Breast epithelium (tissue), 4 donors: Measurements from ENCODE around the gene CCDC88C. TPM values are rescaled to one million over a fixed set of nuclear protein-coding genes. Genes with fewer than 3 reads are reported as not detected.

ENCODE experiments used
- DNase-seq, 2 donors: peaks; one replicate each; pipeline ENCODE4 v3.0.0-alpha.2; 2019; ENCODE audit warnings: low spot score in 2 of 2
- H3K27ac ChIP-seq, 2 donors: fragments of 200-600 bp; sonication (generic) in 1 of 2; one replicate each; pipeline ENCODE4 v1.5.1; 2016 to 2019; ENCODE audit warnings: mild to moderate bottlenecking in 1 of 2
- H3K27me3 ChIP-seq, 2 donors: fragments of 200-600 bp; sonication (generic) in 1 of 2; one replicate each; pipeline versions ENCODE4 v1.5.1 to v1.6.0; 2017 to 2019; ENCODE audit warnings: control low read depth in 1 of 2, mild to moderate bottlenecking in 1 of 2
- H3K36me3 ChIP-seq: fragments of 200-600 bp; one replicate; pipeline ENCODE4 v1.5.1; 2019
- H3K4me1 ChIP-seq, 2 donors: fragments of 200-600 bp; sonication (generic); one replicate each; pipeline ENCODE4 v1.5.1; 2016 to 2019; ENCODE audit warnings: control low read depth in 1 of 2
- H3K4me3 ChIP-seq, 3 donors: fragments of 200-600 bp; sonication (generic); 1 replicate in 2 of 3; 2 replicates in 1 of 3; pipeline ENCODE4 v1.5.1; 2016 to 2019; ENCODE audit warnings: mild to moderate bottlenecking in 3 of 3, moderate library complexity in 2 of 3
- H3K9me3 ChIP-seq, 2 donors: fragments of 200-600 bp; sonication (generic) in 1 of 2; one replicate each; pipeline ENCODE4 v1.5.1; 2016 to 2019; ENCODE audit warnings: control low read depth in 1 of 2
- CTCF ChIP-seq, 3 donors: fragments of 450-650 bp; IDR thresholded peaks; one replicate each; pipeline ENCODE4 v1.5.1; 2016 to 2017; ENCODE audit warnings: antibody characterized with exemption in 3 of 3, mild to moderate bottlenecking in 3 of 3, moderate library complexity in 3 of 3
- POLR2A ChIP-seq: fragments of 450-650 bp; IDR thresholded peaks from one replicate; pipeline ENCODE4 v1.6.1; 2016; ENCODE audit warnings: antibody characterized with exemption, mild to moderate bottlenecking, moderate library complexity
- POLR2AphosphoS5 ChIP-seq, 3 donors: sonication (generic); formaldehyde crosslinking; IDR thresholded peaks; one replicate each; pipeline ENCODE4 v1.6.1; 2017; ENCODE audit warnings: antibody characterized with exemption in 3 of 3
- intact Hi-C: fragments of 100-400 bp; cut with DNase I; formaldehyde crosslinking; loops from one replicate; pipeline ENCODE4 v1.15.1; 2023; ENCODE audit warnings: low total_unique reads
- total RNA-seq, 3 donors: library from RNA; depleted of rRNA; stranded (reverse); fragments of >200 nt; gene quantifications; one replicate each; pipeline ENCODE4 v1.1.0, GENCODE V29; 2016

CCDC88C gene
- total RNA-seq, 3 donors from 2014 or later, result 5.8 to 25.9 (median 19.3) TPM

GRCh38 chr14:91341334-91341733 is 76.3 kb downstream of the CCDC88C start:
- intact Hi-C loops, result no loop called here
- H3K27me3 ChIP-seq, result no peaks in the 10 kb centered on the region
- no peaks in the 10 kb centered on the region for H3K4me1 ChIP-seq
- TF ChIP-seq POLR2AphosphoS5 (IDR thresholded peaks at IDR 0.05) (no peak), POLR2A (no peak), CTCF (IDR thresholded peaks at IDR 0.05) (no peak)
- no peaks in the 10 kb centered on the region for H3K36me3 ChIP-seq
- no peak overlapping the region for H3K27ac ChIP-seq
- no peak for DNase-seq
- H3K4me3 ChIP-seq, result no peak overlapping the region
- H3K9me3 ChIP-seq, result no peaks in the 10 kb centered on the region

GRCh38 chr14:91339671-91340369 is 77.8 kb downstream of the CCDC88C start:
- Histone ChIP-seq H3K4me1 (no peaks in the 10 kb centered on the region), H3K27me3 (no peaks in the 10 kb centered on the region), H3K9me3 (no peaks in the 10 kb centered on the region), H3K36me3 (no peaks in the 10 kb centered on the region), H3K4me3 (no peak overlapping the region), H3K27ac (no peak overlapping the region)
- intact Hi-C loops, result no loop called here
- TF ChIP-seq CTCF (IDR thresholded peaks at IDR 0.05) (no peak), POLR2A (no peak), POLR2AphosphoS5 (IDR thresholded peaks at IDR 0.05) (no peak)
- no peak for DNase-seq

- no peaks in the 10 kb centered on the region for H3K4me1 ChIP-seq
- DNase-seq, result no peak
- no peak overlapping the region for H3K4me3 ChIP-seq
- intact Hi-C loops, result no loop called here
- no peaks in the 10 kb centered on the region for H3K27me3 ChIP-seq
- H3K27ac ChIP-seq, result no peak overlapping the region
- no peak for TF ChIP-seq POLR2A
- TF ChIP-seq POLR2AphosphoS5 (IDR thresholded peaks at IDR 0.05), result no peak
- TF ChIP-seq CTCF (IDR thresholded peaks at IDR 0.05), result no peak
- no peaks in the 10 kb centered on the region for H3K9me3 ChIP-seq
- H3K36me3 ChIP-seq, result no peaks in the 10 kb centered on the region
These were observed 78.5 kb downstream of the CCDC88C start for GRCh38 chr14:91339076-91339475.

GRCh38 chr14:91338379-91338778 is 79.2 kb downstream of the CCDC88C start:
- intact Hi-C loops, result no loop called here
- Histone ChIP-seq H3K36me3 (no peaks in the 10 kb centered on the region), H3K27me3 (no peaks in the 10 kb centered on the region), H3K4me1 (no peaks in the 10 kb centered on the region), H3K9me3 (no peaks in the 10 kb centered on the region), H3K27ac (no peak overlapping the region), H3K4me3 (no peak overlapping the region)
- TF ChIP-seq POLR2A (no peak), CTCF (IDR thresholded peaks at IDR 0.05) (no peak), POLR2AphosphoS5 (IDR thresholded peaks at IDR 0.05) (no peak)
- no peak for DNase-seq

GRCh38 chr14:91337699-91338335 is 79.8 kb downstream of the CCDC88C start:
- Histone ChIP-seq H3K4me1 (no peaks in the 10 kb centered on the region), H3K27ac (no peak overlapping the region), H3K27me3 (no peaks in the 10 kb centered on the region), H3K4me3 (no peak overlapping the region), H3K36me3 (no peaks in the 10 kb centered on the region), H3K9me3 (no peaks in the 10 kb centered on the region)
- TF ChIP-seq POLR2AphosphoS5 (IDR thresholded peaks at IDR 0.05), result no peak
- TF ChIP-seq POLR2A, result no peak
- TF ChIP-seq CTCF (IDR thresholded peaks at IDR 0.05), result no peak
- no peak for DNase-seq
- intact Hi-C loops, result no loop called here
